ENCODE measurements around the gene SPATC1L.
A peak's percentile ranks its signal among the peaks of the same experiment; 100 is the strongest.
"Not testable (repeated sequence)": the region's sequence is repeated elsewhere in the genome, so short reads cannot be mapped to it uniquely, and the experiment has no call there.

Gene SPATC1L

GRCh38 chr21:46149205-46149901 lies 34.9 kb downstream of the SPATC1L start:
- peak in 2 of 5 donors; percentile 2 to 3 for DNase-seq

- DNase-seq, result no peak
Observed at GRCh38 chr21:46148106-46148505, 36.2 kb downstream of the SPATC1L start.

- DNase-seq, result peak in 3 of 5 donors; percentile 6 to 40 (median 31)
Observed at GRCh38 chr21:46147429-46147828, 36.8 kb downstream of the SPATC1L start.

GRCh38 chr21:46146856-46147255 lies 37.4 kb downstream of the SPATC1L start:
- DNase-seq, result no peak

- DNase-seq, result peak in 1 of 5 donors; percentile 2
Observed at GRCh38 chr21:46145840-46146691, 38.2 kb downstream of the SPATC1L start.

- DNase-seq, result no peak
Observed at GRCh38 chr21:46145159-46145839, 39.0 kb downstream of the SPATC1L start.

- no peak for DNase-seq
Observed at GRCh38 chr21:46144464-46145070, 39.7 kb downstream of the SPATC1L start.

- DNase-seq, result no peak
Observed at GRCh38 chr21:46142582-46143473, 41.4 kb downstream of the SPATC1L start.

GRCh38 chr21:46141767-46142581 lies 42.3 kb downstream of the SPATC1L start:
- no peak for DNase-seq

GRCh38 chr21:46140352-46141003 lies 43.8 kb downstream of the SPATC1L start:
- DNase-seq, result not testable (repeated sequence)

GRCh38 chr21:46139686-46140085 lies 44.6 kb downstream of the SPATC1L start:
- DNase-seq, result no peak

- DNase-seq, result no peak
Observed at GRCh38 chr21:46138383-46138970, 45.8 kb downstream of the SPATC1L start.

- DNase-seq, result no peak
Observed at GRCh38 chr21:46137908-46138307, 46.4 kb downstream of the SPATC1L start.

GRCh38 chr21:46136739-46137349 lies 47.4 kb downstream of the SPATC1L start:
- DNase-seq, result no peak

GRCh38 chr21:46135782-46136395 lies 48.4 kb downstream of the SPATC1L start:
- no peak for DNase-seq

GRCh38 chr21:46131838-46132651 lies 52.2 kb downstream of the SPATC1L start:
- no peak for DNase-seq

- DNase-seq, result no peak
Observed at GRCh38 chr21:46131588-46131837, 52.7 kb downstream of the SPATC1L start.

GRCh38 chr21:46130831-46131587 lies 53.2 kb downstream of the SPATC1L start:
- DNase-seq, result no peak

Measured in T-helper 1 cell (primary cell).